ENCODE results near the gene PEX16. TPM values are rescaled to one million over a fixed set of nuclear protein-coding genes. Genes with fewer than 3 reads are reported as not detected.

PEX16 gene
- polyA plus RNA-seq, 1 donor from 2014 or later, result 61.1 TPM

- TF ChIP-seq TAF1 (IDR thresholded peaks at IDR 0.05; ENCODE audit: low read depth), result no peak
Measured at GRCh38 chr11:45860764-45861510, 56.7 kb downstream of the PEX16 start (continued).

GRCh38 chr11:45860348-45860747, 57.3 kb downstream of the PEX16 start:
- Histone ChIP-seq H3K79me2 (replicated peaks; ENCODE audit: insufficient read depth, low read length) (no peaks in the 10 kb centered on the region), H3K9me3 (ENCODE audit: low read length) (no peaks in the 10 kb centered on the region), H2AFZ (ENCODE audit: low read depth, low read length) (no peak overlapping the region), H3K27ac (ENCODE audit: low read length) (no peak overlapping the region), H3F3A (ENCODE audit: insufficient read depth, low read length, poor library complexity, severe bottlenecking) (peaks cover 8% of the 10 kb centered on the region), H4K20me1 (ENCODE audit: insufficient read depth) (no peaks in the 10 kb centered on the region), H3K36me3 (ENCODE audit: insufficient read depth, low read length) (no peaks in the 10 kb centered on the region), H3K9me2 (ENCODE audit: insufficient read depth, low read length) (no peaks in the 10 kb centered on the region), H3K9ac (ENCODE audit: low read length) (no peak overlapping the region), H3K27me3 (ENCODE audit: insufficient read depth, low read depth, low read length) (no peaks in the 10 kb centered on the region), H3K4me3 (ENCODE audit: low read length) (no peak overlapping the region), H3K4me2 (ENCODE audit: low read length) (no peak overlapping the region)
- no peak for TF ChIP-seq REST (IDR thresholded peaks at IDR 0.05; ENCODE audit: borderline replicate concordance)
- no peak for TF ChIP-seq MXI1 (conservative IDR thresholded peaks at IDR 0.05; ENCODE audit: poor library complexity, severe bottlenecking)
- TF ChIP-seq CTCF (IDR thresholded peaks at IDR 0.05; ENCODE audit: poor library complexity, severe bottlenecking), result no peak
- no peak for TF ChIP-seq EP300 (conservative IDR thresholded peaks at IDR 0.05; ENCODE audit: poor library complexity, severe bottlenecking)
- no peak for TF ChIP-seq EZH2 (IDR thresholded peaks at IDR 0.05; ENCODE audit: borderline replicate concordance, insufficient read depth, low read length, poor library complexity, severe bottlenecking)
- TF ChIP-seq POLR2AphosphoS5 (IDR thresholded peaks at IDR 0.05), result no peak
- TF ChIP-seq TAF1 (IDR thresholded peaks at IDR 0.05; ENCODE audit: low read depth), result no peak
- no peak for TF ChIP-seq RAD21 (conservative IDR thresholded peaks at IDR 0.05)
- TF ChIP-seq SMC3 (conservative IDR thresholded peaks at IDR 0.05; ENCODE audit: poor library complexity), result no peak

Other genes starting within 250 kb of the PEX16 start
- 2.3 and 3.3 TPM in 2 replicates for gene SLC35C1, start 112.7 kb downstream of the PEX16 start, polyA plus RNA-seq
- gene CRY2, start 70.4 kb downstream of the PEX16 start, polyA plus RNA-seq, result 27.8 and 35.1 TPM in 2 replicates
- 58.8 and 76.0 TPM in 2 replicates for gene MAPK8IP1, start 32.2 kb downstream of the PEX16 start, polyA plus RNA-seq
- not detected in 2 replicates for gene FREY1, start 10.6 kb downstream of the PEX16 start, polyA plus RNA-seq
- gene LARGE2, start 4.8 kb upstream of the PEX16 start, polyA plus RNA-seq, result not detected in 2 replicates
- 18.9 and 31.7 TPM in 2 replicates for gene PHF21A, start 203.6 kb upstream of the PEX16 start, polyA plus RNA-seq